GM19452 (cell line): ENCODE results near the gene TXNL4B.
A peak's percentile ranks its signal among the peaks of the same experiment; 100 is the strongest.

Experiments used
- ATAC-seq: cut with Tn5 transposase; IDR thresholded peaks from one replicate; pipeline ENCODE4 v1.9.1; 2021; ENCODE audit not compliant: unreplicated experiment

TXNL4B gene

GRCh38 chr16:72093448-72094265 lies at the start of gene TXNL4B, which contains the start of gene DHX38:
Gene TXNL4B, minus strand, starts transcription at chr16:72093620. Its CDS starts 2,871 bp downstream, at chr16:72090749.
Gene DHX38, plus strand, starts transcription at chr16:72093847. Its CDS starts 2,311 bp downstream, at chr16:72096158.
- ATAC-seq, result peak; percentile 98

GRCh38 chr16:72142476-72142875 lies 49.1 kb upstream of the TXNL4B start:
- ATAC-seq, result no peak

DNA sequence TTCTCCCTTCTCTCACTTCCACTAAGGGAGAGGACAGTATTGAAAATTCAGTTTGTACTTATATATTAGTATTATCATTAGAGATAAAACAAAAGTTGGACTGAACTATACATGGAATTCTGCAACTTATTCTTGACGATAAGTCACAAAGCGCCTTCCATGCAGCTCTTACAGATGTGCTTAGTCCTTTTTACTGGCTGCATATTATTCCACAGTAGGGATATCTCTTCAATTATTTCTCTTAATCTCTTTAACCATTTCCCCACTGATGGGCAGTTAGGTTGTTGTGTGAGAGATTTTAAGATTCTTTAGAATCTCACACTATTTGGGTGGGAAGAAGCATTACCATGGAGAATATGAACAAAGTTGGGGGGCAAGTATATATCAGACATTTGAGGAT lies 46.5 kb upstream of the TXNL4B start:
- no peak for ATAC-seq

GRCh38 chr16:72138064-72138572 lies 44.7 kb upstream of the TXNL4B start:
- ATAC-seq, result no peak

DNA sequence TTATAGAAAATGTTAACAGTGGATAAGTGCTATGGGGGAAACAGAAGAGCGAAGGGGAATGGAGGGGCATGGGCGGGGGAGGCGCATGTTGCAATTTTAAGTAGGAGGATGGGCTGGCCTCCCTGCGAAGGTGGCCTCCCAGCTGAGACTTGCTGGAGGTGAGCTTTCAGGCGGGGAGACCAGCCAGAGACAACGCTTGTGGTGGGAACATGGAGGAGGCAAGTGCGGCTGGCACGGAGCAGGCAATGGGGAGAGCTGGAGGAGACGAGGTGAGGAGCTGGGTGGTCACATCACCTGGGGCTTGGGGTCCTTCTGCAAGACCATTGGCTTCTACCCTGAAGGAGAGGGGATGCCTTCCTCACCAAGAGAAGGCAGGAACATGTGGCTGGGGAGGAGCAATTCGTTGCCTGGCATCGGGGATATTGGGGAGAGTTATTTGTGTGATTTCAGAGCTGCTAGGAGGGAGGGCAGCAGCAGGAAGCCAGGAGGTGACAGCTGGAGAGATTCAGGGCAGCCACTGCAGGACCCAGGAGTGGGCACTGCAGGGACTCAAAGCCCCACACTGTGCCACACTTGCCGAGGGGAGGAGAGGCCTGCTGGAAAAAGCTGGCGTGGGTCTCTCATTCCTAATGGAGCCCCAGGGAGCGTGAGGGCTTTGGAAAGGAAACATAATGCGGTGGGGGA lies 44.1 kb upstream of the TXNL4B start:
- ATAC-seq, result no peak

GRCh38 chr16:72134507-72134906 lies 41.1 kb upstream of the TXNL4B start:
- ATAC-seq, result no peak

DNA sequence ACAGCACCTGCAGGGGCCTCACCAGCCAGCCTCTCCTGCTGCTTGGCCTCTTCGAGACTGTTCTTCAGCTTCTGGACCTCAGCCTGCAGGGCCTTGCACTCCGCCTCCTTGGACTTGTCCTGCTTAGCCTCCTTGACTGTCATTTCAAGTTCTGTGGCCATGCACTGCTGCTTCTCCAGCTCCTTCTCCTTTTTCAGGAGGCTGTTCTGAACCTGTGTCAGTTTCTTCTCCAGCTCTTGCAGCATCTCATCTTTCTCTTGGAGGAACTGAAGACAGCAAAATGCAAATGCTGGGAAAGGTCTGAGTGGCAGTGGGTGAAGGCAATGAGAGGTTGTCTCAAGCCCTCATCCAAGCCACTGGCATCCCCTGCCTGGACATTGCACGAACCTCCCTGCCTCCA lies 39.3 kb upstream of the TXNL4B start:
- ATAC-seq, result no peak

DNA sequence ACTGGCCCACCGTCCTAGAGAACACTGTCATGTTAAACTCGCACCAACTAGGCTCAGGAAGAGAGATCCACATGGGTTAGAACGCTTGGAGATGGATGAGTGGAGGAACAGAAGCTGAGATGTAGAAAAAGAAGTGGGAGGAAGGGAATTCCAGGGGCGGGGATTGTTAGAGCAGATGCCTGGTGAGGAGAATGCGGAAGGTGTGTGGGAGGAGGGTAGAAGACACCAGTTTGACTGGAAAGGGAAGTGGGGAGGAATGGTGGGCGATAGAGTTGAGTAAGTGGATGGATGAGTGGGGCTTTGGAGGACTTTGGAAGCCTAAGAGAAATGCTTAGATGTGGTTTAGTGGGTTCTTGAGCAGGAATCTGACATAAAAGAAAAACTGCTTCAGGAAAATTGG lies 37.6 kb upstream of the TXNL4B start:
- no peak for ATAC-seq

GRCh38 chr16:72129976-72130656 lies 36.7 kb upstream of the TXNL4B start:
- ATAC-seq, result no peak

GRCh38 chr16:72128701-72129100 lies 35.3 kb upstream of the TXNL4B start:
- ATAC-seq, result no peak

DNA sequence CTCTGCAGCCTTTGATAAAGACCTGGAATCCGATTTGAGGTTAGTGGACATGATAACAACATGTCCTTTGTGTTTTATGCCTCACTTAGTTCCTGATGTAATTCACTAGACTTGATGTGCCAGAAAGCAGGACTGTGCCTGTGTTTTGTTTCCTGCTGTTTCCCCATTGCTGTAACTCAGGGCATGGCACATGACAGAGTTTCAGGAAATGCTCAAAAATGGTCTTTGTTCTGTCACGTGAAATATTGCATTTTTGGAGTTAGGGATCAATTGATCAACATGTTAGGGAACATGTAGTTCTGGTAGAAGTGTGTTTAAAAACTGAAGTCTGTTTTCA lies 33.0 kb upstream of the TXNL4B start:
- ATAC-seq, result no peak

DNA sequence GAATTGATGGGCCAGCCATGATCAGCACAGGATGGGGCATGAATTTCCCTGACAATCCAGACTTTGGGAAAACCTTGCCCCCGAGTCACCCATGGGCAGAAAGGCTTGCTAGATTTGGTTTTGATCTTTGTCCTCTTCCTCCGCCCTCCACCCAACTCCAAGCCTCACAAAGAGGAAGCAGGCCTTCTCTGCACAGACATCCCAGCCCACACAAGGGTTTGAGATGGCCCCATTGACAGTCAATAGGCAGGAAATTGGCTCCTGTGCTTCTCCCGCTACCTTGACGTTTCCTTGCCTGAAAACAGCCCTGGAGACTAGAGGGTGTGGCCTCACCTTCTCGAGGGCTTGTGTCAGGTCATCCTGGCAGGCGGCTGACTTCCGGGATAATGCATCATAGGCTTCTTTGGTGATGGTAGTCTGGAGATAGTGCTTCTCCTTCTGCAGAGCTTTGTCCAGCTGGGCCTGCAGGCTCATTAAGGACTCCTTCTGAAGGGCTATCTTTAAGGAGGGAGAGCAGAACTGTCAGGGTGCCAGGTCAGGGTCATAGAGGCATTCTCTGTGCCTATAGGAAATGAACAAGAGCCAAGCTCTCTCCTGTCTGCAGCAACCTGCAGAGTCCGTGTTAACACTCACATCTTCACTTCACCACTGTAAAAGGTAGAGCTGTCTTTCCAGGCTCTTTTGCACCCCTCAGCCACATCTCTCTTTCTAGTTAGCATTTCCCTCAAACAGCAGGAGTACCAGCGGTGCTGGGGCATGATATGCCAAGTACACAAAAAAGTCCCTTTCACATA lies 32.4 kb upstream of the TXNL4B start:
- ATAC-seq, result no peak

GRCh38 chr16:72124761-72125634 lies 31.6 kb upstream of the TXNL4B start:
- peak; percentile 76 for ATAC-seq

GRCh38 chr16:72124148-72124547 lies 30.7 kb upstream of the TXNL4B start:
- no peak for ATAC-seq

GRCh38 chr16:72123426-72123825 lies 30.0 kb upstream of the TXNL4B start:
- no peak for ATAC-seq

GRCh38 chr16:72122916-72123315 lies 29.5 kb upstream of the TXNL4B start:
- ATAC-seq, result no peak

- no peak for ATAC-seq
These were observed 28.9 kb upstream of the TXNL4B start for GRCh38 chr16:72122308-72122707.

DNA sequence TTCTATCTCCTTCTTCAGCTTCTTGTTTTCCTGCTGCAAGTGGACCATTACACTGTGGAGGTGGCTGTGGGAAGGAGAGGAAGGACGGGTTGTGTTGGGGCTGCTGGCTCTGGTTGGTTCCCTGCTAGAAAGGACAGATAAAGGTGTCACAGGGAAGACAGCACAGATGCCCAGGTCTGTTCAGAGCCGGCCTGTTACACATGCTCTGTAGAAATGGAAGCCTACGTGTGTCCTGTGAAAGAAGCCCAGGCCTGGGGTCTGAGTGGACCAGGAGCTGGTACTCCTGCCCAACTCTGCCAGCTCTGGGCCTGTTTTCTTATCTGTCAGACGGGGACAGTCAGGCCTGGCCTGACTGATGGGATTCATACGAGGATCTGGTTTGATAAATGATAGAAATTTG lies 26.6 kb upstream of the TXNL4B start:
- no peak for ATAC-seq

GRCh38 chr16:72113616-72113945 lies 20.2 kb upstream of the TXNL4B start:
- ATAC-seq, result no peak
